Coronary artery (tissue), 2 donors: ENCODE measurements around the gene OTOGL.
"Not testable (repeated sequence)": the region's sequence is repeated elsewhere in the genome, so short reads cannot be mapped to it uniquely, and the experiment has no call there.

Experiments used
- DNase-seq: peaks from one replicate; pipeline ENCODE4 v3.0.0-alpha.2; 2017; ENCODE audit warnings: low spot score
- H3K27ac ChIP-seq, 2 donors: fragments of 200-600 bp; sonication (generic); one replicate each; pipeline ENCODE4 v1.5.1; 2016 to 2019
- H3K4me3 ChIP-seq: fragments of 200-600 bp; sonication (generic); 2 replicates; pipeline ENCODE4 v1.5.1; 2016; ENCODE audit warnings: mild to moderate bottlenecking, moderate library complexity
- CTCF ChIP-seq: fragments of 200-600 bp; sonication (generic); IDR thresholded peaks from one replicate; pipeline ENCODE4 v1.5.1; 2019; ENCODE audit warnings: antibody characterized with exemption

OTOGL gene

GRCh38 chr12:80059875-80060274 lies 39.5 kb upstream of the OTOGL start:
- no peak for TF ChIP-seq CTCF
- no peak overlapping the region for H3K4me3 ChIP-seq
- H3K27ac ChIP-seq = no peak overlapping the region
- no peak for DNase-seq

- H3K4me3 ChIP-seq = no peak overlapping the region
- no peak for TF ChIP-seq CTCF
- H3K27ac ChIP-seq = no peak overlapping the region
- DNase-seq = no peak
Observed at GRCh38 chr12:80064269-80064668, 35.1 kb upstream of the OTOGL start.

- no peak for TF ChIP-seq CTCF
- H3K27ac ChIP-seq = no peak overlapping the region
- DNase-seq = no peak
- no peak overlapping the region for H3K4me3 ChIP-seq
Observed at GRCh38 chr12:80064951-80065350, 34.4 kb upstream of the OTOGL start.

GRCh38 chr12:80068173-80068572 lies 31.2 kb upstream of the OTOGL start:
- no peak for DNase-seq
- Histone ChIP-seq H3K4me3 (no peak overlapping the region), H3K27ac (no peak overlapping the region)
- no peak for TF ChIP-seq CTCF

DNA sequence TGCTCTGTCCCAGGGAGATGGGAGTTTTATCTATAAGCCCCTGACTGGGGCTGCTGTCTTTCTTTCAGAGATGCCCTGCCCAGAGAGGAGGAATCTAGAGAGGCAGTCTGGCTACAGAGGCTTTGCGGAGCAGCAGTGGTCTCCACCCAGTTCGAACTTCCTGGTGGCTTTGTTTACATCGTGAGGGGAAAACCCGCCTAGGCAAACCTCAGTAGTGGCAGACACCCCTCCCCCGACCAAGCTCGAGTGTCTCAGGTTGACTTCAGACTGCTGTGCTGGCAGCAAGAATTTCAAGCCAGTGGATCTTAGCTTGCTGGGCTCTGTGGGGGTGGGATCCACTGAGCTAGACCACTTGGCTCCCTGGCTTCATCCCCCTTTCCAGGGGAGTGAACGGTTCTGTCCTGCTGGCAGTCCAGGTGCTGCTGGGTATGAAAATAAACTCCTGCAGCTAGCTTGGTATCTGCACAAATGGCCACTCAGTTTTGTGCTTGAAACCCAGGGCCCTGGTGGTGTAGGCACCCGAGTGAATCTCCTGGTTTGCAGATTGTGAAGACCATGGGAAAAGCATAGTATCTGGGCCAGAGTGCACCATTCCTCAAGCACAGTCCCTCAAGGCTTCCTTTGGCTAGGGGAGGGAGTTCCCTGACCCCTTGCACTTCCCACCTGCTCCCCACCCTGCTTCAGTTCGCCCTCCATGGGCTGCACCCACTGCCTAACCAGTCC lies 15.3 kb upstream of the OTOGL start:
- not testable (repeated sequence) for DNase-seq, H3K4me3 ChIP-seq, H3K27ac ChIP-seq

GRCh38 chr12:80086025-80086424 lies 13.3 kb upstream of the OTOGL start:
- no peak for TF ChIP-seq CTCF
- H3K4me3 ChIP-seq = no peak overlapping the region
- H3K27ac ChIP-seq = no peak overlapping the region

GRCh38 chr12:80087486-80088213 lies 11.7 kb upstream of the OTOGL start:
- H3K4me3 ChIP-seq = no peak overlapping the region
- TF ChIP-seq CTCF = no peak
- DNase-seq = no peak
- no peak overlapping the region for H3K27ac ChIP-seq

More at GRCh38 chr12:80086025-80086424, 13.3 kb upstream of the OTOGL start:
- DNase-seq = no peak
